ENCODE results near the gene RASA3. TPM values are rescaled to one million over a fixed set of nuclear protein-coding genes. Genes with fewer than 3 reads are reported as not detected.

The RASA3 gene
- total and polyA plus RNA-seq, 2 donors (not counting 3 experiments of a cell fraction or from before 2014, with no cell fraction given): 26.5 to 53.8 TPM

- BruUV-seq (replicated peaks): no TSS peak
- ChIA-PET CTCF (interaction anchor here (1.1 kb wide), 1 partner anchor 10 kb away, joined by 4 read pairs; no protein-coding TSS in a partner anchor), POLR2A (no interaction called here)
- DNase-seq (ENCODE audit: low read depth, low spot score) (no peak), FAIRE-seq (no peak)
- Histone ChIP-seq H4K20me1 (replicated peaks; ENCODE audit: control insufficient read depth, extremely low read depth, insufficient read depth, low read length) (no peaks in the 10 kb centered on the region), H3K36me3 (ENCODE audit: control insufficient read depth in 2 of 2, extremely low read depth in 1 of 2, insufficient read depth in 2 of 2, low read length in 2 of 2) (peaks cover 0 to 3% of the 10 kb centered on the region in 2 experiments), H3K4me3 (replicated peaks in 1 of 3; ENCODE audit: insufficient read depth in 1 of 3, low read depth in 1 of 3, low read length in 3 of 3) (no peak overlapping the region), H3K9me1 (replicated peaks; ENCODE audit: control insufficient read depth, extremely low read depth, insufficient read depth, low read length) (no peaks in the 10 kb centered on the region), H3K27me3 (ENCODE audit: control insufficient read depth in 2 of 2, insufficient read depth in 2 of 2, low read length in 2 of 2) (no peaks in the 10 kb centered on the region), H2AFZ (ENCODE audit: low read depth, low read length) (no peak overlapping the region), H3K4me2 (ENCODE audit: insufficient read depth, low read length) (no peak overlapping the region), H3K4me1 (ENCODE audit: control insufficient read depth, extremely low read depth, insufficient read depth, low read length) (no peaks in the 10 kb centered on the region), H3K79me2 (ENCODE audit: control insufficient read depth, insufficient read depth, low read length) (peaks cover 93% of the 10 kb centered on the region), H3K27ac (ENCODE audit: insufficient read depth, low read depth, low read length) (no peak overlapping the region), H3K9me3 (replicated peaks; ENCODE audit: control insufficient read depth, insufficient read depth, low read length) (no peaks in the 10 kb centered on the region), H3K9ac (replicated peaks; ENCODE audit: extremely low read depth, insufficient read depth, low read length) (no peak overlapping the region)
- TF ChIP-seq JUN (IDR thresholded peaks at IDR 0.05; ENCODE audit: borderline replicate concordance, insufficient read depth, insufficient read length, low read depth) (no peak), MYC (IDR thresholded peaks at IDR 0.05; ENCODE audit: low read depth, low read length) (no peak), POLR2AphosphoS5 (IDR thresholded peaks at IDR 0.05; ENCODE audit: insufficient read depth, low read depth, low read length) (no peak), CTCF (IDR thresholded peaks at IDR 0.05; ENCODE audit: extremely low read depth in 1 of 2, insufficient read depth in 1 of 2, low read depth in 1 of 2, low read length in 2 of 2) (no peak), FOS (IDR thresholded peaks at IDR 0.05; ENCODE audit: borderline replicate concordance, insufficient read depth, low read length) (no peak), GATA2 (IDR thresholded peaks at IDR 0.05; ENCODE audit: insufficient read depth, insufficient read length, low read depth, low read length) (no peak), MAX (IDR thresholded peaks at IDR 0.05; ENCODE audit: insufficient read depth, insufficient read length) (no peak), EZH2 (IDR thresholded peaks at IDR 0.05; ENCODE audit: borderline replicate concordance, low read depth, low read length, severe bottlenecking) (no peak), POLR2A (IDR thresholded peaks at IDR 0.05; ENCODE audit: low read depth, low read length) (no peak)
- dilution Hi-C loops (cut with MboI; ENCODE audit: extremely low pct_ligation_motif_present, low sequenced_read_pairs): no loop called here
- intact Hi-C loops (cut with micrococcal nuclease): no loop called here
These were observed 31.7 kb downstream of the RASA3 start for GRCh38 chr13:114100446-114101357.

All from endothelial cell of umbilical vein (primary cell).